Measurements from ENCODE around the gene TRIM44.

TRIM44 gene

DNA sequence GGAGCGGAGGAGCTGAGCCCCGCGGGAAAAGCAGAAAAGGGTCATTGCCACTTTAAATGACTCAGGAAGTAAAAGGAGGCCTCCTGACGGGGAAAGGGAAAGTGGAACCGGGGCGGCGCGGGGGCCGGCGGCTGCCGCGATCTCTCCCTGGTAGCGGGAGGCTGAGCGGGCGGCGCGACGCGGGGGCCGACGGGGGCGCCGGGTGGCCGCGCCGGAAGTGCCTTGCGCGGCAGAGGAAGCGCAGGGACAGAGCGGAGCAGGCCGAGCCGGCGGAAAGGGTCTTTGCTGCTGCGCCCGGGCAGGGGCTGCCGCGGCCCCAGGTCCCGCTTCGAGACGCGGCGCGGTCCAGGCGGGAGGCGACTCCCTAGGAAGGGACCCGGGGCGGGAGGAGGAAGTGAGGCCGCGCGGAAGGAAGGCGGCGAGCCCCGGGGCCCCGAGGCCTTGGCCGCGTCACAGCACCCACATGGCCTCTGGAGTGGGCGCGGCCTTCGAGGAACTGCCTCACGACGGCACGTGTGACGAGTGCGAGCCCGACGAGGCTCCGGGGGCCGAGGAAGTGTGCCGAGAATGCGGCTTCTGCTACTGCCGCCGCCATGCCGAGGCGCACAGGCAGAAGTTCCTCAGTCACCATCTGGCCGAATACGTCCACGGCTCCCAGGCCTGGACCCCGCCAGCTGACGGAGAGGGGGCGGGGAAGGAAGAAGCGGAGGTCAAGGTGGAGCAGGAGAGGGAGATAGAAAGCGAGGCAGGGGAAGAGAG, at the start of gene TRIM44:
TRIM44 (plus strand) TSS at position 127 of the 759 bp plus-strand sequence; CDS start at position 464, 337 bp downstream.
- peak; percentile 75 for DNase-seq (ENCODE audit: low read depth)

DNA sequence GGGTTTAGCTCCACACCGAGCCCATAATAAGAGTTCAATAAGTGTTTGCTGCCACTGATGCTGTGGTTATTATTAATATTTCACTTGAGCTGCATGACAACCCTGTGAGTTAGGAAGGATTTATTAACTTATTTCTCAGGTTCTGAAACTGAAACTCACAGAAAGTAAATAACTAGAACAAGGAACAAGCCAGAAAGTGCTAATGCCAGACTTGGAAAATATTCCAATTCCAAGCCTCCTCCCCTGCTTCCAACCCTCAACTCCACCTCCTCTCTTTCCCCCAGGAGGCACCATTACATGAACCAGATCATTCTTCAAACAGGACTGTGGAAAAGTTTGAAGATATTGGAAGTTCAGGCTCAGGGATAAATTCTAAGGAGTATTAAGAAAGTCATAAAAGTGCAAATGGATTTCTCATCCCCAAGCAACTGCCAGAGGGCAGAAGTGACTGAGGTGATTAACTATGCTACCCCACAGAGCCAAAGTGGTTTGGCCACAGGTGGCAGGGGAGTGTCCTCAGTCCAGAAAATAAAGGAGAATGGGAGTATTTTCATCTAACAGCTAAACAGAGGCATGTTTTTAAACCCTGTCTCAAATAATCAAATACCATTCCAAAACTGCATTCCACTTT, 47.5 kb upstream of the TRIM44 start:
- DNase-seq (ENCODE audit: low read depth) = no peak

DNA sequence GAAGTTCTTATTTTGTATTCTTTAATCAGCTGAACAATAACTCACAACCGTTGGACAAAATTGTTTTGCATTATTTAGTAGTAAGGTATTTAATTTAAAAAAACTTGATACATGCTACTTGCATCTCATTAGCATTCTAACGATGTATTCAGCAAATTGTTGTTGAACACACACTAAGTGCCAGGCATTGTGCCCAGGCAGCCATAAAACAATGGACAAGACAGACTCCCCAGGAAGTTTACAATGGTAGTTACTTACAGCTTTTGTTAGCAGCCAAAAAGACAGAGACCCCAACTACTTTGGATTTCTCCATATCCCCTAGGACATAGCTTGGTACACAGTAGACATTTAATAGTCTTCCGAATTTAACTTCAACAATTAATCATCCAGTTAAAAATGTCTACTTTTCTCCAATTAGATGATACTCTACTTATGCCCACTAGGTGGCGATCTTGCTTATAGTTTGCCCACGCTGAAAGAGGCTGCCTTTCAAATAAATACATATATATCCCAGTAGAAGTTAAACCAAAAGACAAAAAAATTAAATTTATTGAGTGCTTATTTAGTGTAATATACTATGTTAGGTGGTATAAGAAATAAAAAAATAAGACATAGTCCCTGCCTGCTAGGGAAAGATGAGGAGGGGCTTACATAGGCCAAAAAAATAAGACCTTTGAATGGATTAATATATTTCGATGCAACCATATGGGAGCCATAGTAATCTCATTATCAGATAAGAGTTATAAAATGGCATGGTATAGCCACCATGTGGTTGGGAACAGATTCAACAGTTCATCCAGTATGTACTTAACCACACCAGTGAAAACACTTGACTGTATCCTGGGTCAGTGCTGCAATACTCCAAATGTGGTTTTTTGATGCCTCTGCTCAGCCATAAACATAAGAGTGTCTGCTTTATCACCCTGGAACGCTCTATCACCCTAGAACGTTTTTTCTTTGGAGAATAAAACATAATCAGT, 46.4 kb upstream of the TRIM44 start:
- DNase-seq (ENCODE audit: low read depth) = no peak

- DNase-seq (ENCODE audit: low read depth) = no peak
Measured at GRCh38 chr11:35617316-35617686, 45.3 kb upstream of the TRIM44 start.

- DNase-seq (ENCODE audit: low read depth) = peak; percentile 3
Measured at GRCh38 chr11:35617687-35618496, 44.7 kb upstream of the TRIM44 start, which contains the start of gene FJX1. Gene FJX1 (plus strand): TSS chr11:35618460. CDS start chr11:35618637, 177 bp downstream.

- no peak for DNase-seq (ENCODE audit: low read depth)
Measured at GRCh38 chr11:35618497-35619115, 44.0 kb upstream of the TRIM44 start.

DNA sequence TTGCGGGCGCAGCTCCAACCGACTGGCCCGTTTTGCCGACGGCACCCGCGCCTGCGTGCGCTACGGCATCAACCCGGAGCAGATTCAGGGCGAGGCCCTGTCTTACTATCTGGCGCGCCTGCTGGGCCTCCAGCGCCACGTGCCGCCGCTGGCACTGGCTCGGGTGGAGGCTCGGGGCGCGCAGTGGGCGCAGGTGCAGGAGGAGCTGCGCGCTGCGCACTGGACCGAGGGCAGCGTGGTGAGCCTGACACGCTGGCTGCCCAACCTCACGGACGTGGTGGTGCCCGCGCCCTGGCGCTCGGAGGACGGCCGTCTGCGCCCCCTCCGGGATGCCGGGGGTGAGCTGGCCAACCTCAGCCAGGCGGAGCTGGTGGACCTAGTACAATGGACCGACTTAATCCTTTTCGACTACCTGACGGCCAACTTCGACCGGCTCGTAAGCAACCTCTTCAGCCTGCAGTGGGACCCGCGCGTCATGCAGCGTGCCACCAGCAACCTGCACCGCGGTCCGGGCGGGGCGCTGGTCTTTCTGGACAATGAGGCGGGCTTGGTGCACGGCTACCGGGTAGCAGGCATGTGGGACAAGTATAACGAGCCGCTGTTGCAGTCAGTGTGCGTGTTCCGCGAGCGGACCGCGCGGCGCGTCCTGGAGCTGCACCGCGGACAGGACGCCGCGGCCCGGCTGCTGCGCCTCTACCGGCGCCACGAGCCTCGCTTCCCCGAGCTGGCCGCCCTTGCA, 43.3 kb upstream of the TRIM44 start:
- no peak for DNase-seq (ENCODE audit: low read depth)

DNA sequence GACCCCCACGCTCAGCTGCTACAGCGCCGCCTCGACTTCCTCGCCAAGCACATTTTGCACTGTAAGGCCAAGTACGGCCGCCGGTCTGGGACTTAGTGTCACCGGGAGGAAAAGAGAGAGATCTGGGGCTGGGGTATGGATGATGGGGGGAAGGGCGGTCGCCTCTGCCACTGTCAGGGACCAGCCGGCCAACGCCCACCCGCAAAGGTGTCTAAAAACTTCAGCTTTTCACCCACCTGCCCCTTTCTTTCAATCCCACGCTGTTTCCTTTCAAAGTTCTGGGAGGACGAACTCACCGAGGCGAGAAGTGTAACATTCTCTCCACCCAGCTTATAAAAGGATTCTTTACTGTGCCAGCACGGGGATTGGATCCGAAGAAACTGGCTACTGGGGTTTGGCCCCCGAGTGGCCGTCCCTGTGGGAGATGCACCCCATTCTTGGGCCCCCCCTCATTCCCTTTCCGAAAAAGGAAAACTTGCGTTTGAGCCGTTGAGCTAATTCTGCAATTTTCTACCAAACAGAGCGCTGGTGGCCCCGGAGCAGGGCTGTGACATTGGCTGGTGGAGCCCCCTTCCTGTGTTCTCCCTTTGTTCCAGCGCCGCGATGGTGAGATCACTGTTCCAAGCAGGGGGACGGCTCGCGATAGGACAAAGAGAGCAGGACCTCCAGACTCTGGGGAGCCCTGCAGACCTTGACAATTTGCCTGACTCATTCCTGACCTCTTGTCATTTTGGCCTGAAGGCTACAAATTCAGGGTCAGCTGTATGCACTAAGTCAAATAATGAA, 42.5 kb upstream of the TRIM44 start:
- DNase-seq (ENCODE audit: low read depth) = no peak

GRCh38 chr11:35620795-35621194, 41.8 kb upstream of the TRIM44 start:
- no peak for DNase-seq (ENCODE audit: low read depth)

GRCh38 chr11:35621620-35622019, 41.0 kb upstream of the TRIM44 start:
- DNase-seq (ENCODE audit: low read depth) = no peak

DNA sequence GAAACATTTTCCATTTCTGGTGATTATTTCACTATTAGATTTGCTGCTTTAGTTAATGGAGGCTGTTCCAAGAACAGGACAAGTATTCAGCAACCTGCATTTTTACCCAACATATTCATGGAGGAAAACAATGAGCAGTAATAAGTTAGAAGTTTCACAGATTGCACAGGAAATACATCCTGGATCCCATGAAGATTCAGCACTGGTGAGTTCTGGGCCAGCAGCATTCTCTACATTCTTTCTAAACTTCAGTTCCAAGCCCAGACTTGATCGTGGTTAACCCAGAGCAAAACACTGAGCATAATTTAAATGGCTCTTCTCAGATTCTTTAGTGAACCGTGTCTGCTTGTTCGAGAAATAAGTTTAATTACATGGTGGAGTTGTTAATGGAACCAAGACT, 40.5 kb upstream of the TRIM44 start:
- no peak for DNase-seq (ENCODE audit: low read depth)

- no peak for DNase-seq (ENCODE audit: low read depth)
Measured at GRCh38 chr11:35623621-35624168, 38.9 kb upstream of the TRIM44 start.

DNA sequence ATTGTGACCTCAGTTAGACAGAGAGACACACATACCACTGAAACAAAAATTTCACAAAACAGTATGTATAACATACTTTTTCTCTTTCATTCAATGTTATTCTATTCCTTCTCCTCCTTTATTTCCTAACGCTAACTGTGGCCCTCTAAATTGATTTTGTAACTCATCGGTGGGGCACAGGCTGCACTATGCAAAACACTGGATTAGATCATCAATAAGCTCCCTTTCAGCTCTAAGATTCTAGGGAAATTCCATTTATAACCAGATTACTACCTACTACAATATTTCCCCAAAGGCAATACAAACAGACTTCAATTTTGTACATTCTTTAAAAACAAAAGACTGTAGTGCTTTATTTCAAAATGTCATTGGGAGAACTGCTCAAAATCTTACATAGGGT, 38.3 kb upstream of the TRIM44 start:
- no peak for DNase-seq (ENCODE audit: low read depth)

DNA sequence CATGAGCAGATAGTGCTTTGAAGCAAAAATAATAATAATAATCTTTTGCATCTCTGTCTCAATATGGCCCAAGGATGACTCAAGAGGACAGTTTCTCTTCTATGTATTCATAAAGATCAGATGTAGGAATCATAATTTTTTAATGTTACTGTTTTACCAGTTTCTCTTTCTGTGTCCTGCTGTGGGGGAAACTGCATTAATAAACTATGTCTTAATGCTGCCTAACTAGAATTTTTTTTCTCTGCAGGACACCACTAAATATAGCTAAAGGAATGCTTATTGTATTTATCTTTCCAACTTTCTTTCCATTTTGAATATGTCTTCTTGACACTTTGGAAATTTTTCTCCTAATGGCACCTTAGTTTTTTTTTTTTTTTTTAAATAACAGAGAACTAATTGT, 37.8 kb upstream of the TRIM44 start:
- DNase-seq (ENCODE audit: low read depth) = no peak

- DNase-seq (ENCODE audit: low read depth) = no peak
Measured at GRCh38 chr11:35626501-35626900, 36.1 kb upstream of the TRIM44 start.

DNA sequence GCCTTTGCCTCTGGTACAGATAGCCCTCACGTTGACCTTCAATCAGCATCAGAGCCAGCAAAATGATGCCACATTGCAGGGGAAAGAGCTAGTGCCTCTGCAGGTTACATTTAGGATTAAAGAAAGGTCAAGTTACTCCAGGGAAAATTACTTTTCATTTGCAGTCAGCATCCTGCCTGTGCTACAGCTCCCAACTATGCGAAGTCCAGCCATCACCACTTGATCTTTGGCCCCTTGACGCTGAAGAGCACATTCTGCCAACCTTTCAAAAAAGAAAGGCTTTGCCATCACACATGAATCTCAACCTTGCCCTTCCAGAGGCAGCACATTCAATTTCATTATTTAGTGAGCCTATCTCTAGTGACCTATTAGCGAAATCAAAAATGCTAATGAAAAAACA, 33.1 kb upstream of the TRIM44 start:
- DNase-seq (ENCODE audit: low read depth) = no peak

DNA sequence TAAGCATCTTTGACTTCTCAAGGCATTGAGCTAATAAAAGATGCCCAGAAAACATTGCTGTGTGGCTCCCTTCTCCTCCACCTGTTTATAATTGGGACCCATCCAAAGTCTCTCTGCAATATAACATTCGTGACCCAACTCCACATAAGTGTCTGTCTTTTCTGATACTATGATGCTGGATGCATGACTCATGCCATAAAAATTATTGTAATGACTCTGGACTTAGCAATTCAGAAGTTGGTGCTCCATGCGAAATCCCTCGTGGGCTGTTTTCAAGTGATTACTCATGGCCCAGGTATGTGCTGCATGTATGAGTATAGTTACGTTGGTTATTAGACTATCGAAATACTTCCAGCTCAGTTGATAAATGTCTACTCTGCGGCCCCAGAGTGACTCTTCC, 32.7 kb upstream of the TRIM44 start:
- no peak for DNase-seq (ENCODE audit: low read depth)

GRCh38 chr11:35631891-35632290, 30.7 kb upstream of the TRIM44 start:
- no peak for DNase-seq (ENCODE audit: low read depth)

DNA sequence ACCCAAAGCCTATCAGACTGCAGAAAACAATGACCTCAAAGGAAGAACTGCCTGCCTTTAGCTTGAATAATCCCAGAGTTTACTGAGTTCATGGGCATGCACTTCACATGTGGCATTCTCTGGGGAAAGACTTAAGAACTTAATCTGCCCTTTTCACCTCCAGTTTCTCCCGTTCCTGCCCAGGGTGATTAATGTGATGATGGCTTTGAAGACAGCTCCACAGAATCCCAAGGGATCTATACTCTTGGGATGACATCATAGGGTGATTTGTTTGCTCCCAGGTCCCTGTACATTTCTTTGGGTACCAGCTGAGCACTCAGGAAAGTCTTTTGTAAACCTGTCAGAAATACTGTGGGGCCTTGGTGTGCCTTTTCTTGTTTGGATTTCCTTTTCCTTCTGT, 30.3 kb upstream of the TRIM44 start:
- DNase-seq (ENCODE audit: low read depth) = no peak

All from stimulated activated CD8-positive, alpha-beta memory T cell treated with anti-CD3 and anti-CD28 coated beads, Interleukin-12 subunit alpha, Interleukin-12 subunit beta, amount 100 ng/mL, for 4 hours (primary cell).